BE2C (cell line): ENCODE results near the gene NLGN3. TPM values are rescaled to one million over a fixed set of nuclear protein-coding genes. Genes with fewer than 3 reads are reported as not detected.
A peak's percentile ranks its signal among the peaks of the same experiment; 100 is the strongest.

Source experiments
- DNase-seq: peaks from one replicate; pipeline ENCODE4 v3.0.0-alpha.2; 2020
- H3K27me3 ChIP-seq: fragments of 250-450 bp; sonication (Bioruptor Pico); 2 replicates; pipeline ENCODE4 v1.5.1; 2020; ENCODE audit warnings: mild to moderate bottlenecking
- H3K36me3 ChIP-seq: fragments of 250-450 bp; sonication (Bioruptor Pico); 2 replicates; pipeline ENCODE4 v1.5.1; 2020; ENCODE audit warnings: mild to moderate bottlenecking
- H3K4me1 ChIP-seq: fragments of 250-450 bp; sonication (Bioruptor Pico); 2 replicates; pipeline ENCODE4 v1.5.1; 2020
- H3K4me3 ChIP-seq: 2 replicates; pipeline ENCODE4 v1.5.1; 2011; ENCODE audit warnings: low read depth, low read length
- H3K9me3 ChIP-seq: fragments of 250-450 bp; sonication (Bioruptor Pico); 2 replicates; pipeline ENCODE4 v1.5.1; 2020
- polyA plus RNA-seq: library from polyadenylated mRNA; unstranded; fragments of >200 nt; gene quantifications from one replicate; pipeline ENCODE4 v1.2.1, GENCODE V29; 2012; ENCODE audit warnings: low read depth, missing spikeins; ENCODE audit not compliant: insufficient read length, insufficient read depth
- TF ChIP-seq, protein P1 (sequence below): IDR thresholded peaks from 2 replicates; pipeline ENCODE4 v1.5.1; 2012; ENCODE audit warnings: mild to moderate bottlenecking, low read depth, low read length

NLGN3 gene
- 3.2 TPM for polyA plus RNA-seq

- Histone ChIP-seq H3K27me3 (no peaks in the 10 kb centered on the region), H3K36me3 (peaks cover 4% of the 10 kb centered on the region), H3K9me3 (no peaks in the 10 kb centered on the region), H3K4me1 (no peaks in the 10 kb centered on the region), H3K4me3 (no peak within 1 kb of the TSS)
- no peak for DNase-seq
- TF ChIP-seq, protein P1, sequence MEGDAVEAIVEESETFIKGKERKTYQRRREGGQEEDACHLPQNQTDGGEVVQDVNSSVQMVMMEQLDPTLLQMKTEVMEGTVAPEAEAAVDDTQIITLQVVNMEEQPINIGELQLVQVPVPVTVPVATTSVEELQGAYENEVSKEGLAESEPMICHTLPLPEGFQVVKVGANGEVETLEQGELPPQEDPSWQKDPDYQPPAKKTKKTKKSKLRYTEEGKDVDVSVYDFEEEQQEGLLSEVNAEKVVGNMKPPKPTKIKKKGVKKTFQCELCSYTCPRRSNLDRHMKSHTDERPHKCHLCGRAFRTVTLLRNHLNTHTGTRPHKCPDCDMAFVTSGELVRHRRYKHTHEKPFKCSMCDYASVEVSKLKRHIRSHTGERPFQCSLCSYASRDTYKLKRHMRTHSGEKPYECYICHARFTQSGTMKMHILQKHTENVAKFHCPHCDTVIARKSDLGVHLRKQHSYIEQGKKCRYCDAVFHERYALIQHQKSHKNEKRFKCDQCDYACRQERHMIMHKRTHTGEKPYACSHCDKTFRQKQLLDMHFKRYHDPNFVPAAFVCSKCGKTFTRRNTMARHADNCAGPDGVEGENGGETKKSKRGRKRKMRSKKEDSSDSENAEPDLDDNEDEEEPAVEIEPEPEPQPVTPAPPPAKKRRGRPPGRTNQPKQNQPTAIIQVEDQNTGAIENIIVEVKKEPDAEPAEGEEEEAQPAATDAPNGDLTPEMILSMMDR, result no peak
These were observed at the start of gene NLGN3 for GRCh38 chrX:71144651-71145050. TSS of gene NLGN3 (plus strand) at chrX:71144841. CDS start at chrX:71147750, 2,909 bp downstream.

- peak overlapping the region; percentile 74 for H3K4me3 ChIP-seq
- H3K4me1 ChIP-seq, result no peaks in the 10 kb centered on the region
- TF ChIP-seq, protein P1, result no peak
- no peak for DNase-seq
- H3K27me3 ChIP-seq, result no peaks in the 10 kb centered on the region
- H3K36me3 ChIP-seq, result no peaks in the 10 kb centered on the region
- H3K9me3 ChIP-seq, result no peaks in the 10 kb centered on the region
These were observed 49.6 kb upstream of the NLGN3 start for GRCh38 chrX:71095033-71095432.

- peak; percentile 87 for DNase-seq
- Histone ChIP-seq H3K27me3 (no peaks in the 10 kb centered on the region), H3K4me1 (no peaks in the 10 kb centered on the region), H3K36me3 (no peaks in the 10 kb centered on the region), H3K9me3 (no peaks in the 10 kb centered on the region), H3K4me3 (peak within 1 kb of the TSS; percentile 74)
- TF ChIP-seq, protein P1, result no peak
These were observed 49.1 kb upstream of the NLGN3 start, which contains the start of gene FOXO4 for GRCh38 chrX:71095555-71095980. TSS of gene FOXO4 (plus strand) at chrX:71095851. CDS start at chrX:71096529, 678 bp downstream.

GRCh38 chrX:71095981-71096759 lies 48.5 kb upstream of the NLGN3 start:
- no peak for DNase-seq
- H3K27me3 ChIP-seq, result no peaks in the 10 kb centered on the region
- no peaks in the 10 kb centered on the region for H3K36me3 ChIP-seq
- H3K4me3 ChIP-seq, result peak overlapping the region; percentile 74
- H3K4me1 ChIP-seq, result no peaks in the 10 kb centered on the region
- TF ChIP-seq, protein P1, result no peak
- no peaks in the 10 kb centered on the region for H3K9me3 ChIP-seq

GRCh38 chrX:71096760-71097032 lies 47.9 kb upstream of the NLGN3 start:
- Histone ChIP-seq H3K36me3 (no peaks in the 10 kb centered on the region), H3K9me3 (no peaks in the 10 kb centered on the region), H3K4me3 (peak overlapping the region; percentile 74), H3K27me3 (no peaks in the 10 kb centered on the region), H3K4me1 (no peaks in the 10 kb centered on the region; the same call in 1 of the 2 replicates)
- DNase-seq, result no peak
- TF ChIP-seq, protein P1, result no peak

- H3K4me3 ChIP-seq, result no peak overlapping the region
- H3K9me3 ChIP-seq, result no peaks in the 10 kb centered on the region
- TF ChIP-seq, protein P1, result peak; percentile 64
- DNase-seq, result peak; percentile 61
- no peaks in the 10 kb centered on the region for H3K27me3 ChIP-seq
- H3K36me3 ChIP-seq, result no peaks in the 10 kb centered on the region
- peaks cover 11% of the 10 kb centered on the region for H3K4me1 ChIP-seq
These were observed 46.3 kb upstream of the NLGN3 start for GRCh38 chrX:71098302-71098701.
